B cell (primary cell): ENCODE results near the gene CAMK2B. TPM values are rescaled to one million over a fixed set of nuclear protein-coding genes. Genes with fewer than 3 reads are reported as not detected.

ENCODE experiments used
- ATAC-seq: fragments of 200-7000 bp; cut with Tn5 transposase; one replicate; pipeline ENCODE4 v1.10.0; 2021; ENCODE audit warnings: low read depth, mild to moderate bottlenecking, moderate number of reproducible peaks, moderate library complexity
- CTCF ChIA-PET: fragments of 350-600 bp; sonication (Branson Sonifier 250); formaldehyde crosslinking; loops from one replicate; lab custom pipeline; 2021; ENCODE audit warnings: antibody characterized with exemption, inconsistent platforms; lab: Charles Lee
- POLR2A ChIA-PET: fragments of 350-600 bp; sonication (Branson Sonifier 250); formaldehyde crosslinking; loops from one replicate; lab custom pipeline; 2021; ENCODE audit warnings: antibody characterized with exemption; lab: Charles Lee
- DNase-seq: peaks from one replicate; pipeline ENCODE4 v3.0.0; 2013
- H2AFZ ChIP-seq: 2 replicates; pipeline ENCODE4 v1.6.1; 2012; ENCODE audit warnings: mild to moderate bottlenecking, low read depth, low read length; ENCODE audit not compliant: insufficient read depth, poor library complexity, severe bottlenecking
- H3K27ac ChIP-seq, 2 donors: 1 replicate in 1 of 2; 2 replicates in 1 of 2; pipeline ENCODE4 v1.5.1; 2012 to 2013; ENCODE audit warnings: low read length in 2 of 2, mild to moderate bottlenecking in 2 of 2, moderate library complexity in 1 of 2
- H3K27me3 ChIP-seq, 4 experiments: fragments of 200-600 bp in 1 of 4; sonication (generic) in 1 of 4; replicated peaks in 1 of 4; 1 replicate in 2 of 4; 2 replicates in 2 of 4; pipeline versions ENCODE4 v1.6.1 to v1.7.0; 2013 to 2016; ENCODE audit warnings: low read length in 3 of 4, mild to moderate bottlenecking in 2 of 4, mixed read lengths in 1 of 4, moderate library complexity in 1 of 4; ENCODE audit not compliant: insufficient read depth in 4 of 4, control insufficient read depth in 3 of 4; ENCODE audit errors: control extremely low read depth in 1 of 4
- H3K36me3 ChIP-seq, 2 experiments: replicated peaks in 1 of 2; 1 replicate in 1 of 2; 2 replicates in 1 of 2; pipeline versions ENCODE4 v1.6.1 to v1.7.1; 2013; ENCODE audit warnings: low read length in 1 of 2; ENCODE audit not compliant: insufficient read depth in 2 of 2, control insufficient read depth in 1 of 2; ENCODE audit errors: control extremely low read depth in 1 of 2, extremely low read depth in 1 of 2
- H3K4me1 ChIP-seq, 2 donors: fragments of 200-600 bp in 1 of 2; sonication (generic) in 1 of 2; 1 replicate in 1 of 2; 2 replicates in 1 of 2; pipeline versions ENCODE4 v1.5.1 to v1.6.1; 2013 to 2017; ENCODE audit warnings: low read length in 2 of 2; ENCODE audit not compliant: control insufficient read depth in 2 of 2, insufficient read depth in 2 of 2
- H3K4me2 ChIP-seq: replicated peaks from 2 replicates; pipeline ENCODE3; 2012; ENCODE audit warnings: mild to moderate bottlenecking, low read depth, low read length; ENCODE audit not compliant: poor library complexity, severe bottlenecking
- H3K4me3 ChIP-seq, 5 experiments: fragments of 200-600 bp in 1 of 5; sonication (generic) in 1 of 5; 1 replicate in 3 of 5; 2 replicates in 2 of 5; pipeline versions ENCODE4 v1.5.1 to v1.7.0; 2011 to 2016; ENCODE audit warnings: low read length in 4 of 5, mild to moderate bottlenecking in 4 of 5, low read depth in 2 of 5, control low read depth in 1 of 5, moderate library complexity in 1 of 5; ENCODE audit not compliant: insufficient read depth in 1 of 5; ENCODE audit errors: control extremely low read depth in 1 of 5, extremely low read depth in 1 of 5
- H3K79me2 ChIP-seq: fragments of 200-600 bp; sonication (generic); one replicate; pipeline ENCODE4 v1.6.0; 2016; ENCODE audit warnings: low read length; ENCODE audit not compliant: control insufficient read depth, insufficient read depth
- H3K9ac ChIP-seq: fragments of 200-600 bp; sonication (generic); 2 replicates; pipeline ENCODE4 v1.6.1; 2017; ENCODE audit warnings: mild to moderate bottlenecking, low read length, moderate library complexity
- H3K9me3 ChIP-seq, 3 donors: one replicate each; pipeline versions ENCODE4 v1.6.1 to v1.7.1; 2013; ENCODE audit warnings: low read length in 2 of 3; ENCODE audit not compliant: control insufficient read depth in 2 of 3, insufficient read depth in 1 of 3; ENCODE audit errors: control extremely low read depth in 1 of 3
- H4K20me1 ChIP-seq: 2 replicates; pipeline ENCODE4 v1.6.0; 2012; ENCODE audit warnings: mild to moderate bottlenecking, low read length; ENCODE audit not compliant: insufficient read depth, control insufficient read depth, poor library complexity, severe bottlenecking
- H3K27ac Mint-ChIP-seq: one replicate; pipeline ENCODE4 v1.8.0; 2021; ENCODE audit warnings: mixed read lengths
- H3K27me3 Mint-ChIP-seq: one replicate; pipeline ENCODE4 v1.8.0; 2021; ENCODE audit warnings: mixed read lengths
- H3K4me1 Mint-ChIP-seq: one replicate; pipeline ENCODE4 v1.8.0; 2021; ENCODE audit warnings: mixed read lengths
- H3K4me3 Mint-ChIP-seq: one replicate; pipeline ENCODE4 v1.8.0; 2021; ENCODE audit warnings: mixed read lengths
- H3K9me3 Mint-ChIP-seq: one replicate; pipeline ENCODE4 v1.8.0; 2022; ENCODE audit warnings: mixed read lengths; ENCODE audit not compliant: insufficient read depth
- EZH2 ChIP-seq: IDR thresholded peaks from 2 replicates; pipeline ENCODE4 v1.6.1; 2012; ENCODE audit warnings: borderline replicate concordance, low read depth, mild to moderate bottlenecking, moderate library complexity, low read length; ENCODE audit not compliant: insufficient read depth, poor library complexity, severe bottlenecking
- WGBS: methylation state at CpG from one replicate; pipeline ENCODE4 v1.1.5; 2013; ENCODE audit warnings: missing lambda C conversion rate; ENCODE audit not compliant: insufficient coverage; 5-methylcytosine and 5-hydroxymethylcytosine counted together
- intact Hi-C: fragments of 100-400 bp; cut with micrococcal nuclease; formaldehyde crosslinking; loops from one replicate; pipeline ENCODE4 v1.10.0; 2022
- polyA plus RNA-seq: library from polyadenylated mRNA; depleted of rRNA; stranded (reverse); fragments of >200 nt; gene quantifications from 2 replicates; pipeline ENCODE4 v1.2.3, GENCODE V29; 2012
- total RNA-seq, 2 donors: library from RNA; stranded (reverse); fragments of 120-200 nt in 1 of 2; gene quantifications; 1 replicate in 1 of 2; 2 replicates in 1 of 2; pipeline versions ENCODE4 v1.2.3 to v1.2.4, GENCODE V29; 2013 to 2022
- TF ChIP-seq, protein P1 (sequence below): fragments of 200-600 bp; IDR thresholded peaks from one replicate; pipeline ENCODE4 v1.8.0; 2022; ENCODE audit warnings: antibody characterized with exemption, mild to moderate bottlenecking

CAMK2B gene
- total and polyA plus RNA-seq, 2 donors (not counting 1 experiment from before 2014, with no cell fraction given), result 0.42 TPM; not detected in 1

DNA sequence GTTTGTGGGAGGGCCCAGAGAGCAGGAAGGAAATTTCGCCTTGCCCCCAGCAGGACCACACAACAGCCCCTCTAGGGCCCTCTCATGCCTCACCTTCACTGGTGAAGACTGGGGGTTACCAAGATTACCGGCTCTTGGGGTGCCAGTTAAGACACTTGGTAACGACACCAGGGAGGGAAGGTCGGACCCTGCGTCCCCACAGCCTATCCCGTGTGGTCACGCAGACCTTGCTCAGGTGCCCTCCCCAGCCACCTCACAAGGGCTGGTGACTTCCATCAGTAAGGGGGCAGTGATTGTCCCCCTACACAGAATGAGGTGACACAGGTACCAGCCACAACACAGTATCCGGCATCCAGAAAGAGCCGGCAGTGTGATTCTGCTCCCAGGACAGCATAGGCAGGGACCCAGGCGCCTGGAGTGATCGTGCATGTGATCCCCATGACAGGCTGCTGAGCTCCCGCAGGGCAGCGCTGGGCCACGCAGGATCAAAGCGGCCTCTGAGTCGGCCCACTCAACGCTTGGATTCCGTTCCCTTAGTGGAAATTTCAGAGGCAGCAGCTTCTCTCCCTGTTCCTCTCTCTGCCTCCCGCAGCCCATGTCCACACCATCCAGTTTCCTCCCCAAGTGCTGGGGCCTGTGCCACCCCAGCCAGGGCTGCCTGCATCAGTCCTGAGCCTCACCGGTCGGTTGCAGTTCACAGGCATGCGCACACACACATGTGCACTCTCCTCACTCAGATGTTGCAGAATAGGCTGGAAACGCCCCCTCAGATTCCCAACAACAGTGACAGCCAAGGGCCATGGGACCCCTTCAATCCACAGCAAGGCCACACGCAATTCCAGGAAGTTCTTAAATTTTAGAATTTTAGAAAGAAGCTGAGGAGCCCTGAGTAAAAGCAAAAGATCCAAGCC is 35.8 kb downstream of the CAMK2B start:
- POLR2A ChIA-PET, result no interaction called here
- no peak for DNase-seq

More for the DNA sequence above, 35.8 kb downstream of the CAMK2B start:
- Histone ChIP-seq H3K4me3 (no peak overlapping the region), H3K36me3 (no peaks in the 10 kb centered on the region), H2AFZ (no peak overlapping the region), H3K79me2 (no peaks in the 10 kb centered on the region), H3K27me3 (peaks cover 0 to 24% (median 4%) of the 10 kb centered on the region in 4 experiments), H3K4me1 (peaks cover 0 to 7% of the 10 kb centered on the region in 2 donors), H3K9ac (no peak overlapping the region), H3K9me3 (peaks cover 0 to 5% (median 0%) of the 10 kb centered on the region in 3 donors), H4K20me1 (no peaks in the 10 kb centered on the region), H3K4me2 (no peak overlapping the region), H3K27ac (no peak overlapping the region)
- no peak for ATAC-seq
- H3K4me3 Mint-ChIP-seq, result no peak overlapping the region
- H3K9me3 Mint-ChIP-seq, result no peaks in the 10 kb centered on the region
- WGBS, result 94% methylated on average over 23 of the region's 24 CpGs
- TF ChIP-seq EZH2, result no peak
- TF ChIP-seq, protein P1, sequence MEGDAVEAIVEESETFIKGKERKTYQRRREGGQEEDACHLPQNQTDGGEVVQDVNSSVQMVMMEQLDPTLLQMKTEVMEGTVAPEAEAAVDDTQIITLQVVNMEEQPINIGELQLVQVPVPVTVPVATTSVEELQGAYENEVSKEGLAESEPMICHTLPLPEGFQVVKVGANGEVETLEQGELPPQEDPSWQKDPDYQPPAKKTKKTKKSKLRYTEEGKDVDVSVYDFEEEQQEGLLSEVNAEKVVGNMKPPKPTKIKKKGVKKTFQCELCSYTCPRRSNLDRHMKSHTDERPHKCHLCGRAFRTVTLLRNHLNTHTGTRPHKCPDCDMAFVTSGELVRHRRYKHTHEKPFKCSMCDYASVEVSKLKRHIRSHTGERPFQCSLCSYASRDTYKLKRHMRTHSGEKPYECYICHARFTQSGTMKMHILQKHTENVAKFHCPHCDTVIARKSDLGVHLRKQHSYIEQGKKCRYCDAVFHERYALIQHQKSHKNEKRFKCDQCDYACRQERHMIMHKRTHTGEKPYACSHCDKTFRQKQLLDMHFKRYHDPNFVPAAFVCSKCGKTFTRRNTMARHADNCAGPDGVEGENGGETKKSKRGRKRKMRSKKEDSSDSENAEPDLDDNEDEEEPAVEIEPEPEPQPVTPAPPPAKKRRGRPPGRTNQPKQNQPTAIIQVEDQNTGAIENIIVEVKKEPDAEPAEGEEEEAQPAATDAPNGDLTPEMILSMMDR, result no peak
- no peak overlapping the region for H3K27ac Mint-ChIP-seq
- H3K27me3 Mint-ChIP-seq, result peaks cover 22% of the 10 kb centered on the region
- H3K4me1 Mint-ChIP-seq, result peaks cover 11% of the 10 kb centered on the region
- CTCF ChIA-PET, result no interaction called here
- intact Hi-C loops, result no loop called here
